Hematopoietic multipotent progenitor cell treated with erythropoietin and hydrocortisone succinate and interleukin-3 and kit ligand, for 4 days (in vitro differentiated cells): Measurements from ENCODE around the gene WDR91.
"Not testable (repeated sequence)": the region's sequence is repeated elsewhere in the genome, so short reads cannot be mapped to it uniquely, and the experiment has no call there.

ENCODE experiments used
- DNase-seq: peaks from one replicate; pipeline ENCODE4 v3.0.0-alpha.2; 2015

Gene WDR91

GRCh38 chr7:135177028-135177696, 34.2 kb downstream of the WDR91 start:
- no peak for DNase-seq

GRCh38 chr7:135175931-135176330, 35.4 kb downstream of the WDR91 start:
- no peak for DNase-seq

GRCh38 chr7:135174941-135175340, 36.4 kb downstream of the WDR91 start:
- no peak for DNase-seq

- DNase-seq: not testable (repeated sequence)
Observed at GRCh38 chr7:135173916-135174315, 37.4 kb downstream of the WDR91 start.

- DNase-seq: not testable (repeated sequence)
Observed at GRCh38 chr7:135171581-135172291, 39.6 kb downstream of the WDR91 start.

- not testable (repeated sequence) for DNase-seq
Observed at GRCh38 chr7:135170998-135171481, 40.3 kb downstream of the WDR91 start.

GRCh38 chr7:135170274-135170997, 40.9 kb downstream of the WDR91 start, which contains the start of gene CYREN:
Gene CYREN, minus strand, starts transcription at chr7:135170707. Its CDS starts 1,785 bp downstream, at chr7:135168922.
- peak; percentile 98 for DNase-seq

GRCh38 chr7:135169964-135170273, 41.4 kb downstream of the WDR91 start:
- DNase-seq: peak; percentile 66

- peak; percentile 85 for DNase-seq
Observed at GRCh38 chr7:135169141-135169963, 42.0 kb downstream of the WDR91 start.

- DNase-seq: peak; percentile 18
Observed at GRCh38 chr7:135168489-135169140, 42.7 kb downstream of the WDR91 start.

- peak; percentile 72 for DNase-seq
Observed at GRCh38 chr7:135168001-135168400, 43.3 kb downstream of the WDR91 start.

GRCh38 chr7:135167365-135167917, 43.9 kb downstream of the WDR91 start:
- DNase-seq: peak; percentile 87

- DNase-seq: peak; percentile 88
Observed at GRCh38 chr7:135166338-135166990, 44.9 kb downstream of the WDR91 start.

GRCh38 chr7:135165862-135166261, 45.5 kb downstream of the WDR91 start:
- DNase-seq: no peak

GRCh38 chr7:135164357-135165061, 46.8 kb downstream of the WDR91 start:
- no peak for DNase-seq

GRCh38 chr7:135162382-135163001, 48.8 kb downstream of the WDR91 start:
- DNase-seq: peak; percentile 32

- peak; percentile 29 for DNase-seq
Observed at GRCh38 chr7:135161669-135162068, 49.7 kb downstream of the WDR91 start.

GRCh38 chr7:135160858-135161653, 50.3 kb downstream of the WDR91 start:
- DNase-seq: peak; percentile 88
